ENCODE results near the gene SPTBN1. TPM values are rescaled to one million over a fixed set of nuclear protein-coding genes. Genes with fewer than 3 reads are reported as not detected.

Gene SPTBN1
- total and polyA plus RNA-seq, 2 experiments from 2014 or later: 58.1 to 204 TPM

GRCh38 chr2:54536720-54537119, 80.6 kb downstream of the SPTBN1 start (continued):
- TF ChIP-seq EZH2phosphoT487 (IDR thresholded peaks at IDR 0.05; ENCODE audit: unreplicated experiment): no peak
- no peak for TF ChIP-seq ZNF331 (CRISPR knock-in tag; IDR thresholded peaks at IDR 0.05; ENCODE audit: low read depth)
- TF ChIP-seq ZNF114 (CRISPR knock-in tag; IDR thresholded peaks at IDR 0.05): no peak
- no peak for TF ChIP-seq STAT1 (IDR thresholded peaks at IDR 0.05; ENCODE audit: unreplicated experiment)
- no peak for TF ChIP-seq JUNB (IDR thresholded peaks at IDR 0.05; ENCODE audit: unreplicated experiment)
- no peak for TF ChIP-seq NANOG (IDR thresholded peaks at IDR 0.05; ENCODE audit: borderline replicate concordance)
- no peak for TF ChIP-seq ETS1 (IDR thresholded peaks at IDR 0.05)

- no peak overlapping the region for H3K4me3 ChIP-seq
- TF ChIP-seq ETS1 (IDR thresholded peaks at IDR 0.05) (no peak), EZH2 (IDR thresholded peaks at IDR 0.05; ENCODE audit: low read depth, unreplicated experiment) (no peak), ZNF331 (CRISPR knock-in tag; IDR thresholded peaks at IDR 0.05; ENCODE audit: low read depth) (no peak), STAT1 (IDR thresholded peaks at IDR 0.05; ENCODE audit: unreplicated experiment) (no peak), POLR2AphosphoS5 (IDR thresholded peaks at IDR 0.05; ENCODE audit: low read depth) (no peak), CREB1 (CRISPR knock-in tag; IDR thresholded peaks at IDR 0.05; ENCODE audit: low read depth) (no peak), JUNB (IDR thresholded peaks at IDR 0.05; ENCODE audit: unreplicated experiment) (no peak), ZNF114 (CRISPR knock-in tag; IDR thresholded peaks at IDR 0.05) (no peak), REST (IDR thresholded peaks at IDR 0.05; ENCODE audit: unreplicated experiment) (no peak), NANOG (IDR thresholded peaks at IDR 0.05; ENCODE audit: borderline replicate concordance) (no peak)
- TF ChIP-seq, protein P1, sequence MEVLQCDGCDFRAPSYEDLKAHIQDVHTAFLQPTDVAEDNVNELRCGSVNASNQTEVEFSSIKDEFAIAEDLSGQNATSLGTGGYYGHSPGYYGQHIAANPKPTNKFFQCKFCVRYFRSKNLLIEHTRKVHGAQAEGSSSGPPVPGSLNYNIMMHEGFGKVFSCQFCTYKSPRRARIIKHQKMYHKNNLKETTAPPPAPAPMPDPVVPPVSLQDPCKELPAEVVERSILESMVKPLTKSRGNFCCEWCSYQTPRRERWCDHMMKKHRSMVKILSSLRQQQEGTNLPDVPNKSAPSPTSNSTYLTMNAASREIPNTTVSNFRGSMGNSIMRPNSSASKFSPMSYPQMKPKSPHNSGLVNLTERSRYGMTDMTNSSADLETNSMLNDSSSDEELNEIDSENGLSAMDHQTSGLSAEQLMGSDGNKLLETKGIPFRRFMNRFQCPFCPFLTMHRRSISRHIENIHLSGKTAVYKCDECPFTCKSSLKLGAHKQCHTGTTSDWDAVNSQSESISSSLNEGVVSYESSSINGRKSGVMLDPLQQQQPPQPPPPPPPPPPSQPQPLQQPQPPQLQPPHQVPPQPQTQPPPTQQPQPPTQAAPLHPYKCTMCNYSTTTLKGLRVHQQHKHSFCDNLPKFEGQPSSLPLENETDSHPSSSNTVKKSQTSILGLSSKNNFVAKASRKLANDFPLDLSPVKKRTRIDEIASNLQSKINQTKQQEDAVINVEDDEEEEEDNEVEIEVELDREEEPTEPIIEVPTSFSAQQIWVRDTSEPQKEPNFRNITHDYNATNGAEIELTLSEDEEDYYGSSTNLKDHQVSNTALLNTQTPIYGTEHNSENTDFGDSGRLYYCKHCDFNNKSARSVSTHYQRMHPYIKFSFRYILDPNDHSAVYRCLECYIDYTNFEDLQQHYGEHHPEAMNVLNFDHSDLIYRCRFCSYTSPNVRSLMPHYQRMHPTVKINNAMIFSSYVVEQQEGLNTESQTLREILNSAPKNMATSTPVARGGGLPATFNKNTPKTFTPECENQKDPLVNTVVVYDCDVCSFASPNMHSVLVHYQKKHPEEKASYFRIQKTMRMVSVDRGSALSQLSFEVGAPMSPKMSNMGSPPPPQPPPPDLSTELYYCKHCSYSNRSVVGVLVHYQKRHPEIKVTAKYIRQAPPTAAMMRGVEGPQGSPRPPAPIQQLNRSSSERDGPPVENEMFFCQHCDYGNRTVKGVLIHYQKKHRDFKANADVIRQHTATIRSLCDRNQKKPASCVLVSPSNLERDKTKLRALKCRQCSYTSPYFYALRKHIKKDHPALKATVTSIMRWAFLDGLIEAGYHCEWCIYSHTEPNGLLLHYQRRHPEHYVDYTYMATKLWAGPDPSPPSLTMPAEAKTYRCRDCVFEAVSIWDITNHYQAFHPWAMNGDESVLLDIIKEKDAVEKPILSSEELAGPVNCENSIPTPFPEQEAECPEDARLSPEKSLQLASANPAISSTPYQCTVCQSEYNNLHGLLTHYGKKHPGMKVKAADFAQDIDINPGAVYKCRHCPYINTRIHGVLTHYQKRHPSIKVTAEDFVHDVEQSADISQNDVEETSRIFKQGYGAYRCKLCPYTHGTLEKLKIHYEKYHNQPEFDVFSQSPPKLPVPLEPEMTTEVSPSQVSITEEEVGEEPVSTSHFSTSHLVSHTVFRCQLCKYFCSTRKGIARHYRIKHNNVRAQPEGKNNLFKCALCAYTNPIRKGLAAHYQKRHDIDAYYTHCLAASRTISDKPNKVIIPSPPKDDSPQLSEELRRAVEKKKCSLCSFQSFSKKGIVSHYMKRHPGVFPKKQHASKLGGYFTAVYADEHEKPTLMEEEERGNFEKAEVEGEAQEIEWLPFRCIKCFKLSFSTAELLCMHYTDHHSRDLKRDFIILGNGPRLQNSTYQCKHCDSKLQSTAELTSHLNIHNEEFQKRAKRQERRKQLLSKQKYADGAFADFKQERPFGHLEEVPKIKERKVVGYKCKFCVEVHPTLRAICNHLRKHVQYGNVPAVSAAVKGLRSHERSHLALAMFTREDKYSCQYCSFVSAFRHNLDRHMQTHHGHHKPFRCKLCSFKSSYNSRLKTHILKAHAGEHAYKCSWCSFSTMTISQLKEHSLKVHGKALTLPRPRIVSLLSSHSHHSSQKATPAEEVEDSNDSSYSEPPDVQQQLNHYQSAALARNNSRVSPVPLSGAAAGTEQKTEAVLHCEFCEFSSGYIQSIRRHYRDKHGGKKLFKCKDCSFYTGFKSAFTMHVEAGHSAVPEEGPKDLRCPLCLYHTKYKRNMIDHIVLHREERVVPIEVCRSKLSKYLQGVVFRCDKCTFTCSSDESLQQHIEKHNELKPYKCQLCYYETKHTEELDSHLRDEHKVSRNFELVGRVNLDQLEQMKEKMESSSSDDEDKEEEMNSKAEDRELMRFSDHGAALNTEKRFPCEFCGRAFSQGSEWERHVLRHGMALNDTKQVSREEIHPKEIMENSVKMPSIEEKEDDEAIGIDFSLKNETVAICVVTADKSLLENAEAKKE (CRISPR knock-in tag; IDR thresholded peaks at IDR 0.05): no peak
- no peaks in the 10 kb centered on the region for H3K79me2 ChIP-seq (replicated peaks; ENCODE audit: insufficient read depth)
- no peaks in the 10 kb centered on the region for H3K27me3 Mint-ChIP-seq (ENCODE audit: insufficient read depth, low read depth, poor library complexity)
- H3K4me3 Mint-ChIP-seq: no peak overlapping the region
- no peak overlapping the region for H3K4me2 ChIP-seq
- peaks cover 12% of the 10 kb centered on the region for H3K4me1 Mint-ChIP-seq
- no peak overlapping the region for H3K27ac Mint-ChIP-seq
- H3K9me2 ChIP-seq (ENCODE audit: insufficient read depth): peaks cover 4% of the 10 kb centered on the region; the same call in 1 of the 2 replicates
- H3K27me3 ChIP-seq (ENCODE audit: insufficient read depth): no peaks in the 10 kb centered on the region
- no peak overlapping the region for H2AFZ ChIP-seq
- no peaks in the 10 kb centered on the region for H3F3A ChIP-seq (replicated peaks; ENCODE audit: low read depth)
- H4K20me1 ChIP-seq (replicated peaks; ENCODE audit: insufficient read depth): peaks cover 3% of the 10 kb centered on the region
- H3K27ac ChIP-seq (ENCODE audit: low read depth): no peak overlapping the region
- H3K4me1 ChIP-seq (ENCODE audit: insufficient read depth): peaks cover 4% of the 10 kb centered on the region
- H3K36me3 Mint-ChIP-seq (ENCODE audit: low read depth): peaks cover 3% of the 10 kb centered on the region; the same call in 1 of the 3 replicates
- no peaks in the 10 kb centered on the region for H3K9me3 Mint-ChIP-seq
- H3K36me3 ChIP-seq (ENCODE audit: insufficient read depth): no peaks in the 10 kb centered on the region
- DNase-seq (ENCODE audit: low spot score) (no peak), ATAC-seq (no peak)
These were observed 82.4 kb downstream of the SPTBN1 start for GRCh38 chr2:54538537-54538936.

Measured in GM23338 (cell line).